HepG2 (cell line): ENCODE data around the gene TMEM135. TPM values are rescaled to one million over a fixed set of nuclear protein-coding genes. Genes with fewer than 3 reads are reported as not detected.

Experiments used
- ARID4A ChIP-seq: sonication (generic); formaldehyde crosslinking; IDR thresholded peaks from 2 replicates; pipeline ENCODE4 v1.5.0; 2020; ENCODE audit warnings: mild to moderate bottlenecking, missing genetic modification reagents, borderline replicate concordance
- DNMT3B ChIP-seq: conservative IDR thresholded peaks from 2 replicates; pipeline ENCODE4 v1.6.1; 2016; ENCODE audit warnings: missing biosample characterization, control low read depth
- MYNN ChIP-seq: sonication (generic); formaldehyde crosslinking; IDR thresholded peaks from 2 replicates; pipeline ENCODE4 v1.4.0; 2020; ENCODE audit warnings: mild to moderate bottlenecking, low read depth, missing genetic modification reagents
- NCOA2 ChIP-seq: sonication (generic); formaldehyde crosslinking; IDR thresholded peaks from 2 replicates; pipeline ENCODE4 v1.8.0; 2022; ENCODE audit warnings: inconsistent platforms
- NCOR1 ChIP-seq: fragments of 200-600 bp; sonication (generic); IDR thresholded peaks from 2 replicates; pipeline ENCODE4 v1.7.0; 2017; ENCODE audit warnings: antibody characterized with exemption, low read length, borderline replicate concordance
- NR0B2 ChIP-seq: sonication (generic); formaldehyde crosslinking; IDR thresholded peaks from 2 replicates; pipeline ENCODE4 v1.4.0; 2020; ENCODE audit warnings: mild to moderate bottlenecking, missing genetic modification reagents
- RXRB ChIP-seq: IDR thresholded peaks from 2 replicates; pipeline ENCODE4 v1.6.1; 2016; ENCODE audit warnings: borderline replicate concordance, missing genetic modification reagents, missing compliant biosample characterization
- SP2 ChIP-seq: sonication (generic); formaldehyde crosslinking; IDR thresholded peaks from 2 replicates; pipeline ENCODE4 v1.5.1; 2020; ENCODE audit warnings: mild to moderate bottlenecking, missing genetic modification reagents
- SP5 ChIP-seq: IDR thresholded peaks from 2 replicates; pipeline ENCODE4 v1.6.1; 2016; ENCODE audit warnings: low read depth, borderline replicate concordance
- THAP8 ChIP-seq: sonication (generic); formaldehyde crosslinking; IDR thresholded peaks from 2 replicates; pipeline ENCODE4 v1.5.1; 2020; ENCODE audit warnings: missing genetic modification reagents, mild to moderate bottlenecking, borderline replicate concordance
- ZBTB43 ChIP-seq: sonication (generic); formaldehyde crosslinking; conservative IDR thresholded peaks from 2 replicates; pipeline ENCODE4 v1.4.0; 2020; ENCODE audit warnings: missing genetic modification reagents
- ZNF292 ChIP-seq: sonication (generic); formaldehyde crosslinking; IDR thresholded peaks from 2 replicates; pipeline ENCODE4 v1.8.1; 2022; ENCODE audit warnings: mild to moderate bottlenecking, low read depth, missing genetic modification reagents, borderline replicate concordance
- ZNF446 ChIP-seq: sonication (generic); formaldehyde crosslinking; IDR thresholded peaks from 2 replicates; pipeline ENCODE4 v1.5.0; 2020; ENCODE audit warnings: mild to moderate bottlenecking, missing genetic modification reagents
- ZNF468 ChIP-seq: sonication (generic); formaldehyde crosslinking; IDR thresholded peaks from 2 replicates; pipeline ENCODE4 v1.8.0; 2022; ENCODE audit warnings: mild to moderate bottlenecking, moderate library complexity, missing genetic modification reagents
- ZNF552 ChIP-seq: sonication (generic); formaldehyde crosslinking; IDR thresholded peaks from 2 replicates; pipeline ENCODE4 v1.9.0; 2022; ENCODE audit warnings: missing genetic modification reagents, mild to moderate bottlenecking, borderline replicate concordance
- ZNF570 ChIP-seq: sonication (generic); formaldehyde crosslinking; IDR thresholded peaks from 2 replicates; pipeline ENCODE4 v1.4.0; 2020; ENCODE audit warnings: mild to moderate bottlenecking, missing genetic modification reagents, borderline replicate concordance
- ZNF704 ChIP-seq: sonication (generic); formaldehyde crosslinking; IDR thresholded peaks from 2 replicates; pipeline ENCODE4 v1.8.1; 2023; ENCODE audit warnings: mild to moderate bottlenecking, inconsistent platforms, moderate library complexity, missing genetic modification reagents, borderline replicate concordance
- ZUFSP ChIP-seq: sonication (generic); formaldehyde crosslinking; IDR thresholded peaks from 2 replicates; pipeline ENCODE4 v1.9.0; 2021; ENCODE audit warnings: missing genetic modification reagents, mild to moderate bottlenecking, borderline replicate concordance
- polyA plus RNA-seq, 8 experiments: library from polyadenylated mRNA; depleted of rRNA in 3 of 8; stranded (reverse) in 7 of 8; unstranded in 1 of 8; fragments of >200 nt; fragmentation: Illumina TruSeq in 4 of 8; extraction: Trizol in 4 of 8; gene quantifications; 2 replicates each; pipeline versions ENCODE4 v1.2.1 to v1.2.3, GENCODE V29; 2011 to 2016; ENCODE audit warnings: low read depth in 4 of 8, missing spikeins in 1 of 8, mixed read lengths in 1 of 8; ENCODE audit not compliant: insufficient read depth in 1 of 8
- total RNA-seq, 5 experiments: library from RNA; depleted of rRNA; stranded (reverse); fragments of >200 nt; fragmentation: Illumina TruSeq; extraction: Trizol; gene quantifications; 2 replicates each; pipeline ENCODE4 v1.2.3, GENCODE V29; 2016; ENCODE audit warnings: low read depth in 1 of 5

TMEM135 gene
- total and polyA plus RNA-seq, 2 of the 13 experiments (the other 11 are each of a cell fraction or from before 2014, with no cell fraction given), result 36.6 to 88.9 TPM

- no peak for TF ChIP-seq ZNF468 (CRISPR knock-in tag)
- TF ChIP-seq ARID4A (CRISPR knock-in tag), result peak; percentile 33; the same call in 1 of the 2 replicates
- peak; percentile 76 for TF ChIP-seq ZBTB43 (CRISPR knock-in tag)
- no peak for TF ChIP-seq ZNF552 (CRISPR knock-in tag)
- TF ChIP-seq THAP8 (CRISPR knock-in tag), result no peak
- peak; percentile 69; the same call in 1 of the 2 replicates for TF ChIP-seq NCOR1
- no peak for TF ChIP-seq SP2 (CRISPR knock-in tag)
- no peak for TF ChIP-seq ZNF704 (CRISPR knock-in tag)
- TF ChIP-seq ZNF570 (CRISPR knock-in tag), result no peak
- TF ChIP-seq SP5, result peak; percentile 58
- TF ChIP-seq ZUFSP (CRISPR knock-in tag), result no peak
- TF ChIP-seq MYNN, result no peak
- no peak for TF ChIP-seq DNMT3B (CRISPR knock-in tag)
- TF ChIP-seq ZNF292, result peak; percentile 97
- no peak for TF ChIP-seq NR0B2 (CRISPR knock-in tag)
- peak; percentile 92 for TF ChIP-seq NCOA2
- no peak for TF ChIP-seq ZNF446 (CRISPR knock-in tag)
- TF ChIP-seq RXRB (CRISPR knock-in tag), result peak; percentile 77
Measured at GRCh38 chr11:86999859-87000753, 37.6 kb upstream of the TMEM135 start (continued).
